Nephron progenitor cell (in vitro differentiated cells): ENCODE measurements around the gene PLXNC1.

Experiments used
- DNase-seq: peaks from one replicate; pipeline ENCODE4 v3.0.0; 2021
- H3K27ac Mint-ChIP-seq: 2 replicates; pipeline ENCODE4 v1.8.0; 2021; ENCODE audit warnings: mild to moderate bottlenecking, moderate library complexity, mixed read lengths
- H3K27me3 Mint-ChIP-seq: 2 replicates; pipeline ENCODE4 v1.8.0; 2021; ENCODE audit warnings: mild to moderate bottlenecking, low read depth, mixed read lengths; ENCODE audit not compliant: poor library complexity
- H3K36me3 Mint-ChIP-seq: 2 replicates; pipeline ENCODE4 v1.8.0; 2021; ENCODE audit warnings: low read depth, mixed read lengths
- H3K4me1 Mint-ChIP-seq: 2 replicates; pipeline ENCODE4 v1.8.0; 2021; ENCODE audit warnings: mixed read lengths
- H3K4me3 Mint-ChIP-seq: 2 replicates; pipeline ENCODE4 v1.8.0; 2021; ENCODE audit warnings: mild to moderate bottlenecking, moderate library complexity, mixed read lengths
- H3K9me3 Mint-ChIP-seq: 2 replicates; pipeline ENCODE4 v1.8.0; 2021; ENCODE audit warnings: mild to moderate bottlenecking, moderate library complexity, mixed read lengths
- CTCF ChIP-seq: fragments of 200-600 bp; sonication (generic); IDR thresholded peaks from 2 replicates; pipeline ENCODE4 v1.5.0; 2021; ENCODE audit warnings: antibody characterized with exemption

The PLXNC1 gene

GRCh38 chr12:94101738-94102660 is 46.4 kb upstream of the PLXNC1 start:
- Mint-ChIP-seq H3K27me3 (peaks cover 11% of the 10 kb centered on the region), H3K4me3 (peak overlapping the region; percentile 90), H3K9me3 (no peaks in the 10 kb centered on the region), H3K36me3 (no peaks in the 10 kb centered on the region), H3K27ac (no peak overlapping the region), H3K4me1 (peaks cover 10% of the 10 kb centered on the region)
- DNase-seq = peak; percentile 83
- TF ChIP-seq CTCF = peak; percentile 75

DNA sequence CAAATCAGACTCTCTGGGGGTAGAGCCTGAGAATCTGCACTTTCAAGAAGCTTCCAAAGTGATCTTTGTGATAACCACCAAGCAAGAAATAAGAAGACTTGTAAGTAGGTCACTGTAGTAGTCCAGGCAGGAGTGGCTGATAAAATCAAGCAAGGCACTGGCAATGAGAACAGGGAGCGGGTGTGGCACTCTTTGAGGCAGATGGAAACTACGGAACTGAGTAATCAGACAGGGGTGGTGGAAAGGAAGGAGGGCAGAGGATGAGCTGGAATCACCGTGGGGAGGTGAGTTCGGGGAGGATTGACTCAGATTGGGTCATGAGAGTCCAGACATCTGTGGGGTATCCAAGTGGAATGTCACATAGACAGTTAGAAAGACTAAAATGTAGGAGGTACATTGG is 44.4 kb upstream of the PLXNC1 start:
- Mint-ChIP-seq H3K27ac (no peak overlapping the region), H3K27me3 (peaks cover 15% of the 10 kb centered on the region), H3K4me3 (no peak overlapping the region), H3K36me3 (no peaks in the 10 kb centered on the region), H3K9me3 (no peaks in the 10 kb centered on the region), H3K4me1 (peaks cover 10% of the 10 kb centered on the region)
- no peak for TF ChIP-seq CTCF
- DNase-seq = no peak

- Mint-ChIP-seq H3K9me3 (peaks cover 4% of the 10 kb centered on the region), H3K4me3 (no peak overlapping the region), H3K27me3 (peaks cover 15% of the 10 kb centered on the region), H3K4me1 (no peaks in the 10 kb centered on the region), H3K36me3 (no peaks in the 10 kb centered on the region), H3K27ac (no peak overlapping the region)
- no peak for DNase-seq
- no peak for TF ChIP-seq CTCF
These were observed 40.5 kb upstream of the PLXNC1 start for GRCh38 chr12:94107910-94108309.

- no peak overlapping the region for H3K27ac Mint-ChIP-seq
- no peak for TF ChIP-seq CTCF
- H3K4me1 Mint-ChIP-seq = no peaks in the 10 kb centered on the region
- no peaks in the 10 kb centered on the region for H3K36me3 Mint-ChIP-seq
- H3K27me3 Mint-ChIP-seq = peaks cover 13% of the 10 kb centered on the region
- no peak overlapping the region for H3K4me3 Mint-ChIP-seq
- no peak for DNase-seq
- peaks cover 4% of the 10 kb centered on the region for H3K9me3 Mint-ChIP-seq
These were observed 39.2 kb upstream of the PLXNC1 start for GRCh38 chr12:94109160-94109559.

DNA sequence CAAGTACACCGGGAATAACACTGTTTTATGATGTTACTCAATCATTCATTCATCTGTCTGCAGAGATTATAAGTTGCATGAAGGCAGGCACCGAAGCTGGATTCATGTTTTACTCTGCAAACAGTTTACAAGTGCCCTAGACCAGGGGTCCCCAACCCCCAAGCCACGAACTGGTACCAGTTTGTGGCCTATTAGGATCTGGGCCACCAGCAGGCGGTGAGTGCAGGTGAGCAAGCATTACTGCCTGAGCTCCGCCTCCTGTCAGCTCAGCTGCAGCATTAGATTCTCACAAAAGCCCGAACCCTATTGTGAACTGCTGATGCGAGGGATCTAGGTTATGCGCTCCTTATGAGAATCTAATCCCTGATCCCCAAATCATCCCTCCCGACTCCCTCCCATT is 38.1 kb upstream of the PLXNC1 start:
- Mint-ChIP-seq H3K27me3 (peaks cover 8% of the 10 kb centered on the region), H3K9me3 (peaks cover 4% of the 10 kb centered on the region), H3K4me3 (no peak overlapping the region), H3K36me3 (no peaks in the 10 kb centered on the region), H3K4me1 (no peaks in the 10 kb centered on the region), H3K27ac (no peak overlapping the region)
- no peak for TF ChIP-seq CTCF
- no peak for DNase-seq

DNA sequence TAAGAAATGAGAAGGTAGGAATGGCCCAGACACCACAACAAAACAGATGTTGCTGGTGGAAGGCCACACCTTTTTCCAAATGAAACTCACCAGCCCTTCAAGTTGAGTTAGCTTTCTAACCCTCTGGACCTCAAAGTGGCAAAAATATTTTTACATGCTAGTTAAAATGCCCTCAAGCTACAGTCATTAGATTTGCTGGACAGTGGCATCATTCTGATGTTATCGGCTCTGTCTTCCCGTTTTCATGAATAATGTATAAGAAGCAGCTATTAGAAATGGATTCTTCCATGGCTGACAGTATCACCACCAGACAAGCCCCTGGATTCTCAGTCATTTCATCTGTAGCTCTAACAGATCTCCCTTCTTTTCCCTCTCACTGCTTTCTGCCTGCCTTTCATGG is 37.1 kb upstream of the PLXNC1 start:
- no peak for TF ChIP-seq CTCF
- Mint-ChIP-seq H3K4me3 (no peak overlapping the region), H3K27ac (no peak overlapping the region), H3K27me3 (peaks cover 4% of the 10 kb centered on the region), H3K36me3 (no peaks in the 10 kb centered on the region), H3K4me1 (no peaks in the 10 kb centered on the region), H3K9me3 (peaks cover 4% of the 10 kb centered on the region)
- DNase-seq = no peak
